ENCODE data around the gene SLC25A48. TPM values are rescaled to one million over a fixed set of nuclear protein-coding genes. Genes with fewer than 3 reads are reported as not detected.

Gene SLC25A48
- total RNA-seq, 1 donor from 2014 or later, result not detected

DNA sequence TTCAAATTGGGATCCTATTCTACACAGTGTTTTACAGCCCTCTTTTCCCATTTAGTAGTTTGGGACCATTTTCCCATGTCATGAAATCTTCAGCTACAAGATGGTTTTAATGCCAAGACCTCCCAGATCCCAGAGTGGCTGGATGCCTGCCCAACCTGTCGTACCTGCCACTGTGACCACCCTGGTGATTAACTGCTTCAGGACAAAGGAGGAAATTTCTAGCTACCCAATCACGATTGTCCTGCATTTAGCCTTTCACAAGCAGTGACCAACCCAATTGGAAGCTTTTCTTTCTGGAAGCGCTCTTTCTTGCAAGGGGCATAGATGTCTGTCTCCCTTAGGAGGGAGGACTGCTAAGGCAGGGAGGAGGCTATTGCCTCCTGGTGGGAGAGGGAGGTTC lies 47.4 kb downstream of the SLC25A48 start:
- no peaks in the 10 kb centered on the region for H3K9me3 Mint-ChIP-seq
- no peaks in the 10 kb centered on the region for H3K36me3 Mint-ChIP-seq (ENCODE audit: low read depth)
- H3K4me1 Mint-ChIP-seq (ENCODE audit: low read depth), result no peaks in the 10 kb centered on the region
- intact Hi-C loops (cut with micrococcal nuclease), result no loop called here
- H3K27me3 Mint-ChIP-seq (ENCODE audit: low read depth), result peaks cover 11% of the 10 kb centered on the region
- no peak overlapping the region for H3K4me3 Mint-ChIP-seq (ENCODE audit: low read depth)
- no peak overlapping the region for H3K27ac Mint-ChIP-seq
- DNase-seq (ENCODE audit: low spot score), result no peak

DNA sequence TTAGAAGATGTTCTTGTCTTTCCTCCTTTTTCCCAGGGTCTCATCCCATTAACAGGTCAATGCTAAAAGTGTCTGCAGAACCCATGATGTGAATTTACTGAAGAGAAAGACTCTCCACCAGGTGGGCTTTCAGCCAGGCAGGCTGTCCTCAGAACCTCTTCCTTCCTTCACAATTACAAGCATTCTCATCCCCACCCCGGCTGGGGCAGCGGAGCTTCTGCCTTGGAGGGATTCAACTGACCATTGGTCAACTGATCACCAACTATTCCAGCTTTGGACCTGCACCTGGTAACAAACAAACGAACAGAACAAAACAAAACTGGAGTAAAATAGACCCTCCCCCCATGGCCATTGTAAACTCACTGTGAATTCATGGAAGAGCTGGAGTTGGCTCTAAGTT lies 48.6 kb downstream of the SLC25A48 start:
- H3K27me3 Mint-ChIP-seq (ENCODE audit: low read depth), result peaks cover 11% of the 10 kb centered on the region
- H3K27ac Mint-ChIP-seq, result no peak overlapping the region
- DNase-seq (ENCODE audit: low spot score), result no peak
- H3K9me3 Mint-ChIP-seq, result no peaks in the 10 kb centered on the region
- no peak overlapping the region for H3K4me3 Mint-ChIP-seq (ENCODE audit: low read depth)
- peaks cover 5% of the 10 kb centered on the region for H3K4me1 Mint-ChIP-seq (ENCODE audit: low read depth)
- intact Hi-C loops (cut with micrococcal nuclease), result no loop called here
- no peaks in the 10 kb centered on the region for H3K36me3 Mint-ChIP-seq (ENCODE audit: low read depth)

DNA sequence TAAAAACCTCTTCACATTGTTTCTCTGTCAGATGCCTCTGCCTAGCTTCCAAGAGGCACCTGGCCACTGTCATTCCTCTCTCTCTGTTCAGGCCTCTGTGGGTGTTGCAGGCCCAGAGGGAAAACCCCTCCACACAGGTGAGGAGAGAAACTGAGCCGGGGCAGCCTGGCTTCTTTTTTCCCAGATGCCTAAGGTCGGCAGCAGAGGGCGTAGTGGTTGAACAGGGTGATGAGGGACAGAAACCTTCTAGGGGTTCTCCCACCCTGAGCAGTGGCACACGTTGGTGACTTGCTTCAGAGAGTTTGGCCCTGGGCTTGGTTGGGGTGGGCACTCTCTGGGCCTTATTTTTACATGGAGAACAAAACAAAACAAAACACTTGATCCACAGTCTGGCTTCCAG lies 49.0 kb downstream of the SLC25A48 start:
- H3K27ac Mint-ChIP-seq, result no peak overlapping the region
- H3K27me3 Mint-ChIP-seq (ENCODE audit: low read depth), result peaks cover 11% of the 10 kb centered on the region
- peaks cover 5% of the 10 kb centered on the region for H3K4me1 Mint-ChIP-seq (ENCODE audit: low read depth)
- no peaks in the 10 kb centered on the region for H3K9me3 Mint-ChIP-seq
- no peak overlapping the region for H3K4me3 Mint-ChIP-seq (ENCODE audit: low read depth)
- no peaks in the 10 kb centered on the region for H3K36me3 Mint-ChIP-seq (ENCODE audit: low read depth)
- no peak for DNase-seq (ENCODE audit: low spot score)
- intact Hi-C loops (cut with micrococcal nuclease), result no loop called here

DNA sequence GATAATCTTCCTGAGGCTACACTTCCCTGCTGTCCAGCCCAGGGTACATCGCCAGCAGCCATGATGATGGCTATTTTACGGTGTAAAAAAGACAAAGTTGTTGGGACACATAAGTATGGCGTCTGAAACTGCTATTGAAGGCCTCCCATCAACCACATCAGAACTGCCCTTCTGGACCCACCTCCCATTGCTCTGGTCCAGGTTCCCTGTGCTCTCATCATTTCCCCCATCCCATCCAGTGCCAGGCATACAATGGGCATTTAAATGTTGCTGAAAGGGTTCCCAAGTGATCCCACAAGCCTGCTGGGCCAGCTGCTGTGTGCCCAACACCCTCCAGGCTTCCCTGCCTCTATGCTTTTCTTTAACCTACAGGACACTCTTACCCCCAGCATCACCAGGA lies 50.6 kb downstream of the SLC25A48 start:
- H3K9me3 Mint-ChIP-seq, result no peaks in the 10 kb centered on the region
- peaks cover 25% of the 10 kb centered on the region for H3K27me3 Mint-ChIP-seq (ENCODE audit: low read depth)
- H3K27ac Mint-ChIP-seq, result no peak overlapping the region
- H3K4me1 Mint-ChIP-seq (ENCODE audit: low read depth), result peaks cover 5% of the 10 kb centered on the region
- no peaks in the 10 kb centered on the region for H3K36me3 Mint-ChIP-seq (ENCODE audit: low read depth)
- H3K4me3 Mint-ChIP-seq (ENCODE audit: low read depth), result no peak overlapping the region
- intact Hi-C loops (cut with micrococcal nuclease), result no loop called here
- DNase-seq (ENCODE audit: low spot score), result no peak

DNA sequence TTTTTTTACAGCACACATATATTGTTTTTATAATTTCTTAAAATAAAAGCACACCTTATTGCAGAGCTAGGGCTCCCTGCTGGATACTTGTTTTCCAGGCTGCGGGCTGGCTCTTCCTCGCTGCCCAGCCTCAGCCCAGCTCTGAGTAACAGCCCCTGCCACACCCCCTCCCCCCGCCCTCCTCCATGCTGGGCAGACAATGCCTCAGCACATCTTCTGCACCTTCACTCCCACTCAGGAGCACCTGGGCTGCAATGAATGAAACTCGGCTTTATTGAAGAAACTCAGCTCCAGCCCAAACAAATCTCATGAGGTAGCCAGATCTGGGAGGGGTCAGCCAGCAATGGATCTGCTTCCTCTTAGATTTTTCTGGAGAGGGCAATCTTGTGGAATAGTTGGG lies 51.7 kb downstream of the SLC25A48 start:
- DNase-seq (ENCODE audit: low spot score), result no peak
- intact Hi-C loops (cut with micrococcal nuclease), result no loop called here
- Mint-ChIP-seq H3K4me3 (ENCODE audit: low read depth) (no peak overlapping the region), H3K27me3 (ENCODE audit: low read depth) (peaks cover 26% of the 10 kb centered on the region), H3K36me3 (ENCODE audit: low read depth) (no peaks in the 10 kb centered on the region), H3K4me1 (ENCODE audit: low read depth) (peaks cover 9% of the 10 kb centered on the region), H3K27ac (no peak overlapping the region), H3K9me3 (no peaks in the 10 kb centered on the region)

DNA sequence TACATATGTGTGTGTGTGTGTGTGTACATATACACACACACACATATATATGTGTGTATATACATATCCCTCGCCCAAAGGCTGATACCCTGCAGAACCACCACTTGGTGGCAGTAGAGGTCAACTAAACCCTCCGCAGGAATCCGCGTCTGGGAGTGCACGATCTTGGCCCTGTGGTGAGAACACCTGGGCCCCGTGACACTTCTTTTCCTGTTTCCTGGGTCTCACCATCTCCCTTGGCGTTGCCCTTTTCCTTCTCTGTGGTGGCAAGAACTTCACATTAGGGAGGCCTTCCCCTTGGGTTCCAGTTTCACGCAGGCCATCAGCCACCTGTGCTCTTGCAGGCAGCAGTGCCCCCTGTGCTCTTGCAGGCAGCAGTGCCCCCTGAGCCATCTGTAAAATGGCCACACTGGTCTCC lies 53.0 kb downstream of the SLC25A48 start:
- H3K27ac Mint-ChIP-seq, result no peak overlapping the region
- H3K4me3 Mint-ChIP-seq (ENCODE audit: low read depth), result no peak overlapping the region
- no peaks in the 10 kb centered on the region for H3K36me3 Mint-ChIP-seq (ENCODE audit: low read depth)
- H3K27me3 Mint-ChIP-seq (ENCODE audit: low read depth), result peaks cover 34% of the 10 kb centered on the region
- peaks cover 15% of the 10 kb centered on the region for H3K4me1 Mint-ChIP-seq (ENCODE audit: low read depth)
- H3K9me3 Mint-ChIP-seq, result no peaks in the 10 kb centered on the region
- DNase-seq (ENCODE audit: low spot score), result peak; percentile 57
- intact Hi-C loops (cut with micrococcal nuclease), result loop anchor here (1.0 kb wide), 6 partner anchors 58 to 325 kb away; no protein-coding TSS in a partner anchor

DNA sequence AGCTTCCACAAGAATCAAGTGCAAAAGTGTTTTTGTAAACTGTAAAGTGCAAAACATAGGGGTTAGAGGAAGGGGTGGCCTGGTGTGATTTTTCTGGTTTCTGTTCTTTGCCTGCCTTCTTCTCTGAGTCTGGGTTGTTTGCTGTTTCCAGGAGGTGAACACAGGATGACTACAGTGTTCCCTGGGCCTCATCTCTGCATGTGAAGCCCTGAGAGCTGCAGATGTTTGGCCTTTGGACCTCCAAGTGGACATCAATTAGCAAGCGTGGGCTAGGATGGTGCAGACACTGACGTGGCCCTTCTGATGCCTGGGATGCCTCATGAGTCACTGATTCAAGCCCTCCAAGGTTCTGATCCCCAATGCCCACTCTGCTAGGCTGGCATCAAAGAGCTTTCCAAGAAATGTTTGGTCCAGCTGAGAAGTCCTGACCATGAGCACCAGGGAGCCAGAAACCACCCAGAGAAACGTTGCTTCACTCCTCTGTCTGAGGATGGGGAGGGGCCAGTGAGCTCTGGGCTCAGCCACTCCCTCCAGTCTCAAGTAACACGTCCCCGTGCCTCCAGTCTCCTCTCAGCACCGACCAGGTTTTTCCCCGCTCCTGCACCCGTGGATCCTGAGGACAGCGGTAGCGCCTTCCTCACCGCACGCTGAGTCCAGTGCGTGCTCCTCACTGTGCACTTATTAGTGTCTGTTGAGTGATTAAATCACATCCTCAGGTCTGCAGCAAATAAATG lies 53.6 kb downstream of the SLC25A48 start:
- intact Hi-C loops (cut with micrococcal nuclease), result loop anchor here (1.0 kb wide), 6 partner anchors 57 to 324 kb away; no protein-coding TSS in a partner anchor
- no peak overlapping the region for H3K4me3 Mint-ChIP-seq (ENCODE audit: low read depth)
- H3K4me1 Mint-ChIP-seq (ENCODE audit: low read depth), result peaks cover 15% of the 10 kb centered on the region
- no peaks in the 10 kb centered on the region for H3K9me3 Mint-ChIP-seq
- no peaks in the 10 kb centered on the region for H3K36me3 Mint-ChIP-seq (ENCODE audit: low read depth)
- H3K27ac Mint-ChIP-seq, result no peak overlapping the region
- H3K27me3 Mint-ChIP-seq (ENCODE audit: low read depth), result peaks cover 36% of the 10 kb centered on the region
- no peak for DNase-seq (ENCODE audit: low spot score)

DNA sequence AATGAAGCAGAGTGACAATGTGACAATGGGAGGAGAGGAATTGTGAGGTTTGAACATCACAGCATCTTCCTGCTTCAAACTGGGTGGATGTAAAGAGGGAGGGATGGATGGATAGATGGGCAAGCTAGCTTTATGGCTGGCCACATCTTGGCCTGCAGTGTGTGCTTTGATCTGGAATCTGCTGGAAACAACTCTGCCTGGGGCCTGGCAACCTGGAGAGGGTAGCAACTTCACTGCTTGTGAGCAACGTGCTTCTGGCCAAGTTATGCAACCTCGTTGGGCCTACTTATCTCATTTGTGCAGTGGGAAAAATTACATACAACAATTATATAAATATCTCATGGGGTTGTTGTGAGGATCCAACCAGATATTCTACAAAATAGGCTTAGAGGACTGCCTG lies 55.8 kb downstream of the SLC25A48 start:
- H3K27me3 Mint-ChIP-seq (ENCODE audit: low read depth), result peaks cover 51% of the 10 kb centered on the region
- no peak overlapping the region for H3K4me3 Mint-ChIP-seq (ENCODE audit: low read depth)
- H3K9me3 Mint-ChIP-seq, result no peaks in the 10 kb centered on the region
- intact Hi-C loops (cut with micrococcal nuclease), result loop anchor here (1.0 to 5.0 kb wide), 2 partner anchors 37 to 190 kb away; no protein-coding TSS in a partner anchor
- H3K36me3 Mint-ChIP-seq (ENCODE audit: low read depth), result no peaks in the 10 kb centered on the region
- H3K27ac Mint-ChIP-seq, result no peak overlapping the region
- peaks cover 19% of the 10 kb centered on the region for H3K4me1 Mint-ChIP-seq (ENCODE audit: low read depth)
- no peak for DNase-seq (ENCODE audit: low spot score)

DNA sequence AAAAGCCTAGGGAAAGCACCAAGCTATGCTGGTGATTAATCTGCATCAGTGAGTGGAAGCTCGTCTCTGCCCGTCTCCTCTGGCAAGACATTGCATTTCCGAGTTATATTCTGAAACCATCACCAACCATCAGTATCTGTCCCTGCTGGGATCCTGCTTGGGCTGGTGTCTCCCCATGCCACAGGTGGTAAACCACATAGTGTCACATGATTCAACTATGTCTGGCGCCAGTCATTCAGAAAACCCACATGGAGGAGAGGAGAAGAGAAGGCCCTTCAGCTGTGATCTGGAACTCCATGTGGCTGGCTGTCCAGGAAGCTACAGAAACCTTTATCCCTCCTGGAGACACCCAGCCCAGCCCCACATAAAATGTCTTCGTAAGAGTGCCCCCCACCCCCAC lies 56.4 kb downstream of the SLC25A48 start:
- DNase-seq (ENCODE audit: low spot score), result peak; percentile 37
- H3K9me3 Mint-ChIP-seq, result no peaks in the 10 kb centered on the region
- no peak overlapping the region for H3K4me3 Mint-ChIP-seq (ENCODE audit: low read depth)
- no peaks in the 10 kb centered on the region for H3K36me3 Mint-ChIP-seq (ENCODE audit: low read depth)
- no peak overlapping the region for H3K27ac Mint-ChIP-seq
- intact Hi-C loops (cut with micrococcal nuclease), result loop anchor here (1.0 to 5.0 kb wide), 3 partner anchors 23 to 189 kb away; no protein-coding TSS in a partner anchor
- H3K4me1 Mint-ChIP-seq (ENCODE audit: low read depth), result peaks cover 23% of the 10 kb centered on the region
- peaks cover 52% of the 10 kb centered on the region for H3K27me3 Mint-ChIP-seq (ENCODE audit: low read depth)

DNA sequence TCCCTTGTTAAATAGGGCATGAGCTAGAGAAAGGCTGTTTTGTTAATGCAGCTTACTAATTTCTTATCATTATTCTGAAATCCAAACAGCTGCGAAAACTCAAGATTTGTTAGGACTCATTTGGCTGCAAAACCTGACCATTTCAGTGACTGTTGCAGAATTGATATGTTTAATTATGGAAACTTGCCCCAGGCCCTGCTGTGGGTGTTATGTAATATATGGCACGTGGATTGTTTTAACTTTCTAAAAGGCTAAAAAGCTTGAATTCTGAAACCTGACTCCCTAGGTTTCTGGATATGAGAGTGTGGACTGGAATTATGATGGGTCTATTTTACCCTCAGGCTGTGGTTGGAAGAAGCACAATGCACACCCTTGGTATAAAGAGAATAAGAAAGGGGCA lies 56.8 kb downstream of the SLC25A48 start:
- H3K4me3 Mint-ChIP-seq (ENCODE audit: low read depth), result no peak overlapping the region
- H3K4me1 Mint-ChIP-seq (ENCODE audit: low read depth), result peaks cover 27% of the 10 kb centered on the region
- no peaks in the 10 kb centered on the region for H3K36me3 Mint-ChIP-seq (ENCODE audit: low read depth)
- no peak for DNase-seq (ENCODE audit: low spot score)
- peaks cover 56% of the 10 kb centered on the region for H3K27me3 Mint-ChIP-seq (ENCODE audit: low read depth)
- intact Hi-C loops (cut with micrococcal nuclease), result loop anchor here (1.0 to 5.0 kb wide), 2 partner anchors 23 to 36 kb away; no protein-coding TSS in a partner anchor
- no peaks in the 10 kb centered on the region for H3K9me3 Mint-ChIP-seq
- H3K27ac Mint-ChIP-seq, result no peak overlapping the region

DNA sequence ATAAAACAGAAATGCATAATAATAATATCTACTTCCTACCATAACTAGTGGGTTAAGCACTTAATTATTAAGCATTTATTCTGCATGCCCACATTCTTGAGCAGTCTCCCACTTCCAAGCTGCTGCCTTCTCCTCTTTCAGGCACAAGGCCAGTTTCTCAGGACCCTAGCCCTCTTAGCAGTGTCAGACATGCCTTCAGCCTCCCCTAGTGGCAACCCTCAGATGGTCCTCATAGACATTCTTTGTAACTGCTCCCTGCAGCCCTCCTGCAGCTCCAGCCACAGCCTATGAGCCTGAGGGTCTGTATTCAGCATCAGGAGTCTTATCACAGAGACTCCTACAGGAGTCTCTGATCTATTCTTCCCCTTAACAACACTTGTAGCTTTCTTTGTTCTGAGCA lies 57.3 kb downstream of the SLC25A48 start:
- Mint-ChIP-seq H3K27ac (no peak overlapping the region), H3K4me1 (ENCODE audit: low read depth) (peaks cover 27% of the 10 kb centered on the region), H3K4me3 (ENCODE audit: low read depth) (no peak overlapping the region), H3K27me3 (ENCODE audit: low read depth) (peaks cover 57% of the 10 kb centered on the region), H3K36me3 (ENCODE audit: low read depth) (no peaks in the 10 kb centered on the region), H3K9me3 (no peaks in the 10 kb centered on the region)
- DNase-seq (ENCODE audit: low spot score), result no peak
- intact Hi-C loops (cut with micrococcal nuclease), result loop anchor here (1.0 to 5.0 kb wide), 2 partner anchors 23 to 36 kb away; no protein-coding TSS in a partner anchor

DNA sequence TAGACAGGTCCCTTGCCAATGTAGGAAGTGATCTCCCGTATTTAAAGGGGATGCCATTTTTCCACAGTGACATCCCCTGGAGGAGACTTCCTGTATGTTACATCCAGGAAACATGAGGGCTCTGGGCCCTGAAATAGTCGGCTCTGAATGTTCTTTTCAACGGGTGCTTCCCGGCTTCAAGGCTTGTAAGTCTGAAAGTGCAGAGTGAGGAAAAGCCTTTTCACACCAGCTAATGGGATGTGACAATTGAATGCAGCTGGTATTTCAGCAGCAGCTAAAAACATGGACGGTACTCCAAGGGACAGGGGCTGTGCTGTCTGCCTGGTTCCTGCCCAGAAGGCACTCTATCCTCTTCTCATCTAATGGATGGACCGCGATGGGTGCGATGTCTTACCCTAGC lies 59.8 kb downstream of the SLC25A48 start:
- H3K9me3 Mint-ChIP-seq, result no peaks in the 10 kb centered on the region
- no peak overlapping the region for H3K4me3 Mint-ChIP-seq (ENCODE audit: low read depth)
- no peaks in the 10 kb centered on the region for H3K36me3 Mint-ChIP-seq (ENCODE audit: low read depth)
- DNase-seq (ENCODE audit: low spot score), result no peak
- no peak overlapping the region for H3K27ac Mint-ChIP-seq
- peaks cover 67% of the 10 kb centered on the region for H3K27me3 Mint-ChIP-seq (ENCODE audit: low read depth)
- H3K4me1 Mint-ChIP-seq (ENCODE audit: low read depth), result peaks cover 22% of the 10 kb centered on the region
- intact Hi-C loops (cut with micrococcal nuclease), result loop anchor here (5.0 kb wide), 1 partner anchor 33 kb away; no protein-coding TSS in a partner anchor

DNA sequence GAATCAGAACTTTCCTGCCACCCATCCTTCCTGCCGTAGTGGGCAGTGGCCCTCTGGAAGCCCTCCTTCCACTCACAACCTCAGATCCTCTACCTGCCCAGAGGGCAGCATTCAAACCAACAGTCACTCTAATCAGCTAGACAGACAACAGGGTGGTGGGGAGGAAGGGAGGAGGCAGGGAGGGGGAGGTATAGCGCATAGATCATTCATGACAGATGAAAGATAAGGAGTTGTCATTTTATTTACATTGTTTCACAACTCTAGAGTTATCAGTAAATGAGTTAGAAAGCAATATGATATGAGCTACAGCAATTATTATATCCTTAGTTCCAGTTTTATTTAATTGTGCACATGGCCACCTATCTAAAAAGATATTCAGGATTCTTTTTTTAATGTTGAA lies 60.3 kb downstream of the SLC25A48 start:
- H3K9me3 Mint-ChIP-seq, result no peaks in the 10 kb centered on the region
- H3K27me3 Mint-ChIP-seq (ENCODE audit: low read depth), result peaks cover 64% of the 10 kb centered on the region
- no peaks in the 10 kb centered on the region for H3K36me3 Mint-ChIP-seq (ENCODE audit: low read depth)
- no peak overlapping the region for H3K4me3 Mint-ChIP-seq (ENCODE audit: low read depth)
- no peak overlapping the region for H3K27ac Mint-ChIP-seq
- DNase-seq (ENCODE audit: low spot score), result no peak
- H3K4me1 Mint-ChIP-seq (ENCODE audit: low read depth), result peaks cover 22% of the 10 kb centered on the region
- intact Hi-C loops (cut with micrococcal nuclease), result loop anchor here (1.0 to 5.0 kb wide), 2 partner anchors 20 to 33 kb away; no protein-coding TSS in a partner anchor
